HG02678 (cell line): ENCODE data around the gene FYCO1.
"Not testable (repeated sequence)": the region's sequence is repeated elsewhere in the genome, so short reads cannot be mapped to it uniquely, and the experiment has no call there.

Experiments used
- ATAC-seq: cut with Tn5 transposase; IDR thresholded peaks from one replicate; pipeline ENCODE4 v1.9.1; 2021; ENCODE audit warnings: mild to moderate bottlenecking, moderate library complexity; ENCODE audit not compliant: unreplicated experiment

The FYCO1 gene

GRCh38 chr3:45995236-45996192 lies at the start of gene FYCO1:
TSS of gene FYCO1 (minus strand) at chr3:45995824. CDS start at chr3:45984910, 10,914 bp downstream.
- peak; percentile 90 for ATAC-seq

DNA sequence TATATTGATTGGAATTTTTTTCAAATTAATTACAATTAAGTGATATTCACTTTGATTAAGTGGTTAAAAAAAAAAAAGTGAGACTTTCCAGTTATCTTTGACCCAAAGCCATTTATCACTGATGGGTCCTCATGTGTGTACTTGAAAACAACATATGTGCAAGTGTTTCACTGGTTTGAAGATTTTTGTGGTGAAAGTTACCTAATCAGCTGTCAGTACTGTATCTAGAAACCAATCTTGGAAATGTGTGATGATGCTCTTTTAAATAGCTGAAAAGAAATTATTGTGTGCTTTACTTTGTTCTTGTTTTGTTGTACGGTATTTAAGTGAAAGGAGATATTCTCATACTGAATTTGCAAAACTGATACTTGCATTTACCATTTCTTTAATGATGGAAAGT lies 43.3 kb upstream of the FYCO1 start:
- ATAC-seq = no peak

DNA sequence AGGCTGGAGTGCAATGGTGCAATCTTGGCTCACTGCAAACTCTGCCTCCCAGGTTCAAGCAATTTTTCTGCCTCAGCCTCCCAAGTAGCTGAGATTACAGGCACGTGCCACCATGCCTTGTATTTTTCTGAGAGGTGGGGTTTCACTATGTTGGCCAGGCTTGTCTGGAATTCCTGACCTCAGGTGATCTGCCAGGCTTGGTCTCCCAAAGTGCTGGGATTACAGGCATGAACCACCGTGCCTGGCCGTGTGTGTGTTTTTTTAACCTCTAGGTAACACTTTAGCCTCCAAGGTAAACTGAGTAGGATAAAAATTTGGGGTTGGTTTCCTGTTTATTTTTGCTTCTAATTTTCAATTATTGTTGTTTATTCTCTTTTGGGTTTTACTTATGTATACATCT lies 42.4 kb upstream of the FYCO1 start:
- not testable (repeated sequence) for ATAC-seq

DNA sequence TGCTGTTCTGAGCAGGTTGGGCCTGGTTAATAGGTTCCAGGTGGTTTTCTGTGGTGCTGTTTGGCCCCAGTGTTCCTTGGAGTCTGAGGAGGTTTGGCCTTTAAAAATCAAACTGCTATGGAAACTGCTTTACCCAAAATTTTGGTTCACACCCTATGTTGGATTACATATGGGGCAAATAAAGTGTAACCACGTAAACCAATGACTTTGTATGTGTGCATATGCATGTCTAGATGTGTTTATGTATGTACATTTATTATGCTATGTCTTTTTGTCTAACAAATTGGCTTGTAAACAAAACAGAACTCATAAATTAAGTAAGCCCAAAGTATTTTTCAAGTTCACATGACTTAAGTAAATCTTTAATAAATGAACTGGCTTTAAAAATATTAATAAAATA lies 40.6 kb upstream of the FYCO1 start:
- no peak for ATAC-seq

GRCh38 chr3:46031747-46032146 lies 36.1 kb upstream of the FYCO1 start:
- ATAC-seq = no peak

DNA sequence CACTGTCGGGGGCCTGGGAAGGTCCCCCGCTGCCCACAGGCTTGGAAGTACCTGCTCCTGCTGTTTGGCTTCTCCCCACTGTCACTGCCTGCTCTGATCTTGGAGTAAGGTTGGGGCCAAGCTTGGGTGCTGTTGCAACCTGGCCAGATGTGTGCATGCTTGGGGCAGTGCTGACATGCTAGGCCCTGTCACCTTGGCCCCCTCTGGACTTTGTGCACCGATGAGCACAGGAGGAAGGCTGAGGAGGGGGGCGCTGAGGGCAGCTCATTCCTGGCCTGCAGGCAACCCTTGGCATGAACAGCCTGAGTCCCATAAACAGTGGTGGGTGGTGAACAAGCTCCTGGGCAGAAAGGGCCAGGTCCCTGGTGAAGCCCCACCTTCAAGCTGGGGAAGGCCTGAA lies 35.6 kb upstream of the FYCO1 start:
- no peak for ATAC-seq

DNA sequence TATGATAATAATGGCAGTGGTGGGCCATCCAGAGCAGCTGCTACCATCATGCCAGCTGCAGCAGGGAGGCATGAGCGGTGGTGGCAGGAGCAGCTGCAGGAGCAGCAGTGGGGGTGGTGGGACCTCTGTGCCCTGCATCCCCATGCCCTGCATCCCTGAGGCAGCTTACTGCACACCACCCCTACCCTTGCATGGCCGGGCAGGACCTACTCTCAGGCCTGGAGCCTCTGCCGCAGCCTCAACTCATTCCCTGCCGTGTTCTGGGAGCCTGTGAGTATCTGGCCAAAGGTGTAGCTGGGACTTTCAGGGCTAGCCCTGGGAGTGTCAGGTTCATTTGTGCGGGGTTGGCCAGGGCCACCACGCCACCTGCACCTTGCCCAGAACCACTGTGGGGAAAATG lies 35.0 kb upstream of the FYCO1 start:
- no peak for ATAC-seq

DNA sequence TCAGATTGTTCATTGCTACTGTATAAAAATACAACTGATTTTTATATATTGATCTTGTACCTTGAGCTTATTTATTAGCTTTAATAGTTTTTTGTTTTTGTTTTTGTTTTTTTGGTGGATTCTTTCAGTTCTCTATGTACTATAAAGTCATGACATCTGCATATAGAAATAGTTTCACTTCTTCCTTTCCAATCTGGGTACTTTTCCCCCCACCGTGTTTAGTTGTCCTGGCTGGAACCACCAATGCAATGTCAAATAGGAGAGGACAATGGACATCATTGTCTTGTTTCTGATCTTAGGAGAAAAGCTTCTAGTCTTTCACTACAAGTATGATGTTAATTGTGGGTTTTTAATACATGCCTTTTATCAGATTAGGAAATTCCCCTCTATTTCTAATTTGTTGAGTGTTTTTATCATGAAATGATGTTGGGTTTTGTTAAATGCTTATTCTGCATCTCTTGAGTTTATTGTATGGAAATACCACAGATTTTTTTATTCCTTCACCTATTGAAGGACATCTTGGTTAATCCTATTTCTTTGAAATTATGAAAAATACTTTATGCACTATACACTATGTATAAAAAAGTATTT lies 34.4 kb upstream of the FYCO1 start:
- no peak for ATAC-seq

DNA sequence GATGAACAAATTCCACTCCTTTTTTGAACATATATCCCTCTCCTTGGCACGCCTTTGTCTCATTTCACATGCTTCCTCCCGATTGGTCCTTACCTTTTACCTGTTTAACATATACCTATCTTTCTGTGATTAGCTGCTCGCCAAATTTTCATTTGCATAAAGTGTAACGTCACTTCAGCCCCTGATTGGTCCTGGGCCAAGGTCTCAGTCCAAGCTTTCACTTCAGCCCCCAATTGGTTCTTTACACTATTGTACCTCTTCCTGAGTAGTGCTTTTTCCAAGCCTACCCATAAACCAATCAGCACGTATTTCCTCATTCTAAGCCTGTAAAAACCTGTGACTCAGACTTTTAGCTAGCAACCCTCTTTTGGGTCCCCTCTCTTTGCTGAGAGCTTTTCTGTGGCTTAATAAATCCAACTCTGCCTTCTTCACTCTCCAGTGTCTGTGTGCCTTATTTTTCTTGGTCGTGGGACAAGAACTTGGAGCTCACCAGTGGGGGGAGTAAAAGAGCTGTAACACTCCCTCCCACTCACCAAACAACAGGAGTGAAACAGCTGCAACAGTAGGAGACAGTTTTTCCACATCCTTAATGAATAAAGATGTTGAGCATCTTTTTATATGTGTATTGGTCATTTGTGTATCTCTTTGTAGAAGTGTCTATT lies 32.2 kb upstream of the FYCO1 start:
- no peak for ATAC-seq

GRCh38 chr3:46027021-46027705 lies 31.5 kb upstream of the FYCO1 start, which contains the start of gene XCR1:
TSS of gene XCR1 (minus strand) at chr3:46027483. CDS start at chr3:46021947, 5,536 bp downstream.
- no peak for ATAC-seq

GRCh38 chr3:46025139-46025538 lies 29.5 kb upstream of the FYCO1 start:
- ATAC-seq = no peak

- ATAC-seq = no peak
Observed at GRCh38 chr3:46024131-46024530, 28.5 kb upstream of the FYCO1 start.

- no peak for ATAC-seq
Observed at GRCh38 chr3:46022909-46023785, 27.5 kb upstream of the FYCO1 start.

DNA sequence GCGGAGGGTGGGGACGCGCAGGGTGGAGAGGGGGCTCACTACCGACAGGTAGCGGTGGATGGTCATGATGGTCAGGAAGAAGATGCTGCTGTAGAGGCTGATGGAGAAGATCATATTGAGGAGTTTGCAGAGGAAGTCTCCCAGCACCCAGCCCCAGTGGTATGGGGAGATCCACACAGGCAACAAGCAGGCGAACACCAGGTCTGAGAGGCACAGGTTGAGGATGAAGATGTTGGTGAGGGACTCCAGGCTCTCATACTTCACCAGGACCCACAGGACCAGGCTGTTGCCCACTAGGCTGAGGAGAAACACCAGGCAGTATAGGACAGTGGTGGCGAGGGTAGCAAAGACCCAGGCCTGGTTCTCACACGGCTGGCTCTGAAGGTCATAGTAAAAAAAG lies 25.9 kb upstream of the FYCO1 start:
- no peak for ATAC-seq

- no peak for ATAC-seq
Observed at GRCh38 chr3:46020766-46021510, 25.3 kb upstream of the FYCO1 start.

- ATAC-seq = no peak
Observed at GRCh38 chr3:46019707-46020106, 24.1 kb upstream of the FYCO1 start.

- ATAC-seq = no peak
Observed at GRCh38 chr3:46017720-46018119, 22.1 kb upstream of the FYCO1 start.

- ATAC-seq = no peak
Observed at GRCh38 chr3:46013316-46014094, 17.9 kb upstream of the FYCO1 start.

DNA sequence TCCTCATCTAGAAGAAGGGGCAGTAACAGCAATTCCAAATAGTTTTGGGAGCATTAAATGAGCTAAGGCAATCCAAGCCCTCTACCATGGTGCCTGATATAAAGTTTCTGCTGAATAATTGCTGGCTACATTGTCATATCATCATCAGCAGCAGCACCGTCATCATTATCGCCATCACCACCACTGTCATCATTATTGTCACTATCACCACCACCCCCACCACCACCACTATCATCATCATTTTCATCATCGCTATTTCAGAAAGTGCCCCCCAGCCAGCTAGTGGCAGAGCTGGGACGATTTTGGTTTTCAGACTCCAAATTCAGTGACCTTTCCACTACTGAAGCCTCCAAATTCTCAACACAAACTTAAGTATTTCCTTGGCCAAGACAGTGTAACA lies 16.6 kb upstream of the FYCO1 start:
- no peak for ATAC-seq
